ENCODE results near the gene ABL1. TPM values are rescaled to one million over a fixed set of nuclear protein-coding genes. Genes with fewer than 3 reads are reported as not detected.

Gene ABL1
- total RNA-seq, 1 donor from 2014 or later = 113 TPM

DNA sequence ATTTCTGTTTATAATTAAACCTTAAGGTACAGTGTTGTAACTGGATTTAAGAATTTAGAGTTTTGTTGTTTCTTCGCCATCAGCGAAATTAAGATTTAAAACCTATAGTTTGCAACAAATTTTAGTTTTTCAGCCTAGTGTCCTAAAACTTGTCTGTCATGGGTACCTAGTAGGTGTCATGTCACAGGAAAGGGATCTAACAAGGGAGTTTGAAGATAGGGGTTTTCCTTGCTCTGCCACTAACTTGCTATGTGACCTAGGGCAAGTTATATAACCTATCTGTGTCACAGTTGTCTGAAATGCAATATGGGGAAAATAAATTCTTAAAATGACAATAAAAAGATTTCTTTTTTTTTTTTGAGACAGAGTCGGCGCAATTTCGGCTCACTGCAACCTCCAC is 9.2 kb upstream of the ABL1 start:
- Mint-ChIP-seq H3K36me3 (ENCODE audit: insufficient read depth) (peaks cover 10% of the 10 kb centered on the region), H3K9me3 (ENCODE audit: low read depth) (peaks cover 9% of the 10 kb centered on the region), H3K27ac (peak overlapping the region; percentile 45), H3K27me3 (no peaks in the 10 kb centered on the region), H3K4me1 (ENCODE audit: low read depth) (peaks cover 38% of the 10 kb centered on the region), H3K4me3 (ENCODE audit: low read depth) (no peak overlapping the region)
- TF ChIP-seq CTCF (IDR thresholded peaks at IDR 0.05; ENCODE audit: unreplicated experiment) = no peak
- DNase-seq (ENCODE audit: low spot score, unreplicated experiment) = no peak

DNA sequence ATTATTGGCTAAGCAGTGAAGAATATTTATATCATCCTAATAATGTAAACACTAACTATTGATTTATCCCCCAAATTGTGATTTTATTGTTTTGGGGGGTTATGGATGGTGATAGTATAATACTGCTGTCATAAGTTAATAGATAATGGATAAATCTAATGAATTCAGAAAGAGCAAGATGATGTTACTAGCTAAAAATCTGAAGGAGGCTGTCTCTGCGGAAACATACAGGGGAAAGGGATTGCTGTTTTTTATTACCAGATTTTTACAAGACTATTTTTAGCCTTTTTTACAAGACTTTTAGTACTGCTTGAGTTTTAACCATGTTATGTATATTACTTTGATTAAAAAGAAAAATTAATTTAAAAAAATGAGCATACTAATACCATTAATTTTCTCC is 5.3 kb upstream of the ABL1 start:
- peaks cover 10% of the 10 kb centered on the region for H3K36me3 Mint-ChIP-seq (ENCODE audit: insufficient read depth)
- TF ChIP-seq CTCF (IDR thresholded peaks at IDR 0.05; ENCODE audit: unreplicated experiment) = no peak
- peaks cover 9% of the 10 kb centered on the region for H3K9me3 Mint-ChIP-seq (ENCODE audit: low read depth)
- no peak overlapping the region for H3K4me3 Mint-ChIP-seq (ENCODE audit: low read depth)
- no peak overlapping the region for H3K27ac Mint-ChIP-seq
- H3K27me3 Mint-ChIP-seq = no peaks in the 10 kb centered on the region
- H3K4me1 Mint-ChIP-seq (ENCODE audit: low read depth) = peaks cover 28% of the 10 kb centered on the region
- DNase-seq (ENCODE audit: low spot score, unreplicated experiment) = no peak

DNA sequence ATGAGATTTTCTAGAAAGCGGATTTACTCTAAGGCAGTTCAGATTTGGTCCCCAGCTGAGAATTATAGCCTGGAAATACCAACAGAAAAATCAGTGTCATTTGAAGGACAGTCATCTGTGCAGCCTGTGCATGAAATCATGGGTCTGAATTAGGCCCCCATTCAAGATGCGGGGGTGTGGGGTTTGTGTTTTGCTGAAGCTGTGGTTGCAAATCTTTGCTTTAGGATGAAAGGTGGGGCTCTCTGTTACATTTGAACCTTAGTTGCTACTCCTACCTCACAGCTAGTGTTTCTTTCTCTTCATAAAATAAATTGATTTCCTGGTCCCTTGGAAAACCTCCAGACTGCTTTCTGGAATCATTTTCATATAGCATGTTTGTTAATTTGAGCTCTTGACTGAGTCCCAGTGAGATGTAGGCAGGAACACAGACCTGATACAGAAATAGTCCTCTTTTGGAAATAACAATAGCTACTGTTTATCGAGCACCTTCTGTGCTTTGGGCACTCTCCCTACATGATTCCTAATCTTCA is 4.8 kb upstream of the ABL1 start:
- H3K9me3 Mint-ChIP-seq (ENCODE audit: low read depth) = peaks cover 9% of the 10 kb centered on the region
- TF ChIP-seq CTCF (IDR thresholded peaks at IDR 0.05; ENCODE audit: unreplicated experiment) = no peak
- H3K36me3 Mint-ChIP-seq (ENCODE audit: insufficient read depth) = peaks cover 10% of the 10 kb centered on the region
- no peak overlapping the region for H3K4me3 Mint-ChIP-seq (ENCODE audit: low read depth)
- no peak for DNase-seq (ENCODE audit: low spot score, unreplicated experiment)
- no peaks in the 10 kb centered on the region for H3K27me3 Mint-ChIP-seq
- H3K4me1 Mint-ChIP-seq (ENCODE audit: low read depth) = peaks cover 22% of the 10 kb centered on the region
- H3K27ac Mint-ChIP-seq = no peak overlapping the region

DNA sequence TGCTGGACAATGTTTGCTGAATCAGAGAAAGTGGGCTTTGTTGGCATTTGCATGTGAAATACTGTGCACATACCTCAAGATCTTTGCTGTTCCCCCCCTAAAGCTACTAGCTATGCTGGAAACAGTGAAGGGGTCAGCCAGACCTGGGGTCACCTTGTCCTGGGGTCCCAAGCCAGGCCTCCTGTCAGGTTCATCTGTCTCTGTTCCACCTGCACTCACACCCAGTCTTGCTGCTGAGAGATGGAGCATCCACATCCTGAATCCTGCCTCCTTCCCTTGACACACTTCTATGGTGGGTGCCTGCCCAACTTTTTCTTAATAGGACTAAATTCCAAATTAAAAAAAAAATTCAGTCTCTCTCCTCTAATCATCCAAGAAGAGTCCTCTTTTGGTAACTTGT is 4.0 kb upstream of the ABL1 start:
- no peak for DNase-seq (ENCODE audit: low spot score, unreplicated experiment)
- H3K4me1 Mint-ChIP-seq (ENCODE audit: low read depth) = peaks cover 17% of the 10 kb centered on the region
- no peaks in the 10 kb centered on the region for H3K27me3 Mint-ChIP-seq
- no peak for TF ChIP-seq CTCF (IDR thresholded peaks at IDR 0.05; ENCODE audit: unreplicated experiment)
- peaks cover 9% of the 10 kb centered on the region for H3K36me3 Mint-ChIP-seq (ENCODE audit: insufficient read depth)
- no peak overlapping the region for H3K4me3 Mint-ChIP-seq (ENCODE audit: low read depth)
- no peak overlapping the region for H3K27ac Mint-ChIP-seq
- H3K9me3 Mint-ChIP-seq (ENCODE audit: low read depth) = peaks cover 9% of the 10 kb centered on the region

DNA sequence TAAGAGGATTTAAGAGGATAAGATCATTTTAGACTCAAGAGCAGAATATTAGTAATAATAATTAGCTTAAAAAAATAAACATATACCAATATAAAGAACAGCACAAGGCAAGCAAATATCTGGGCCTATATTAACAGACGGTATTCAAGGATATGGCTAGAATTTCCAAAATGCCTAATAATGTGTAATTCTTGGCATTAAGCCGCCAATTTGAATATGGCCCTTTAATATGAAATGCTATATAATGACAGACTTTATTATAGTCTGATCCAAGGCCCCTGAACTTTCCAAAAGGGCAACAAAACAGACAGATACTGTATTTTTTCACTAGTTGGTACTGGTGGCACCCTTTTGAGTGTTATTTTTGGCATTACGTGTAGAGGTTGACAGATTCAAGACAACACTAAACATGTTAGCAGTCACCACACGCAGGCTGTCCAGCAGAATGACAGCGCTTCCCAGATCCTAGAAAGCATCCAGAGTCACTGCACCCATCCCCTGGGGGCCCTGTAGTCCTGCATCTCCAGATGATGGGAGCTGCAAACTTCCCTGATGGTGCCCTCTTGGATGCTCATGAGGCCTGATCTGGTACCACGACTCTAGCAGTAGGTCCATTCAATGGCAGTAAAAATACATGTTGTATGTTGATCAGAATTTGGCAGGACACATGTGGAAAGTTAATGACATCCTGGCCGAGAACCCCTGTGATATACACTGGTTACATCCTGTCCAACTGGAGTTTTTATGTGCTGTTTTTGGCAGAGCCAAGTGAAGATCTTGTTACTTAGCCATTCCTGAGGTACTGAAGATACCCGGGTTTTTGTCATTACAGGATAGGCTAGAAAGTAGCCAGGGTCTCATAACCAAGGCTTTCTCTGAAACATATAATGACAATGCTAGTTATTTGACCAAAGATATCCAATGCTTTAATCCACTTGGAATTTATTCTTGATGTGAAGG is 1.7 kb upstream of the ABL1 start:
- H3K4me1 Mint-ChIP-seq (ENCODE audit: low read depth) = peaks cover 33% of the 10 kb centered on the region
- no peak for DNase-seq (ENCODE audit: low spot score, unreplicated experiment)
- H3K36me3 Mint-ChIP-seq (ENCODE audit: insufficient read depth) = peaks cover 8% of the 10 kb centered on the region
- no peak overlapping the region for H3K27ac Mint-ChIP-seq
- no peaks in the 10 kb centered on the region for H3K27me3 Mint-ChIP-seq
- TF ChIP-seq CTCF (IDR thresholded peaks at IDR 0.05; ENCODE audit: unreplicated experiment) = no peak
- H3K4me3 Mint-ChIP-seq (ENCODE audit: low read depth) = peak overlapping the region; percentile 87
- peaks cover 5% of the 10 kb centered on the region for H3K9me3 Mint-ChIP-seq (ENCODE audit: low read depth)
